ENCODE results near the gene PLXNA3. TPM values are rescaled to one million over a fixed set of nuclear protein-coding genes. Genes with fewer than 3 reads are reported as not detected.
A peak's percentile ranks its signal among the peaks of the same experiment; 100 is the strongest.

PLXNA3 gene
- total RNA-seq, 1 experiment from 2014 or later = 36.3 TPM

DNA sequence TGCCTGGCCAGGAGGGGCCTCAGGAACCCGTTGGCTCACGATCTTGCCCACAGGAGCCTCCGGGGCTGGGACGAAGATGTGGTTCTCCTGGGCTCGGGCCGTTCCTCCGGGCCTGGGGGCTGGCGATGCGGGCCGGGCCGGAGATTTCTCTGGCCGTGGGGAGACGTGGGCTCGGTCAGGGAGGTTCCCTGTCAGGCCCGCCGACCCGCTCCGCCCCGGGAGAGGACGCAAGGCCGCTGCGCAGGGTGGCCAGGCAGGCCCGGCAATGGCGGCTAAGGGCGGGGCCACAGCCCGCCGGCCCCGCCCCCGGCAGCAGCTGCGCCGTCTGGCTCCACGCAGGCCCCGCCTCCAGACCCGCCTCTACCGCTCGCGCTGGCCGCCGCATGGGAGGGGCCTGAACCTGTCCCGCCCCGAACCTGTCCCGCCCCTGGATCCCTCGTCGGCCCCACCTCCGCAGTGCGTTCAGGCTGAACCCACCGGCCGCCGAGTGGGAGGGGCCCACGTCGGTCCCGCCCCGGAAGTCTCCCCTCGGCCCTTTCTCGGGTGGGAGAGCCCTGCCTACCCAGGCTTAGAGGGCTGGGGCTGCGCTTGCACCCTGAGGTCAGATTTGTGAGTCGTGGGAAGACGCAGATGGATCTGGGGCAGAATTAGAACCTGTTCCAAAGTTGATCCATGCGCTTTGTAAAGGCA is 58.0 kb downstream of the PLXNA3 start, which contains the start of gene FAM3A:
Gene FAM3A, minus strand, starts transcription at position 267 of the 690 bp plus-strand sequence. CDS start 460 bp downstream, outside the sequence.
- no peak within 1 kb of the TSS for H3K23ac ChIP-seq (ENCODE audit: insufficient read length, low read depth, low read length)
- no peak within 1 kb of the TSS for H4K5ac ChIP-seq (ENCODE audit: insufficient read length, low read depth, low read length)
- H3T11ph ChIP-seq (ENCODE audit: low read length) = no peak within 1 kb of the TSS
- peak within 1 kb of the TSS; percentile 74 to 85 for H3K4me3 Mint-ChIP-seq
- no peak within 1 kb of the TSS for H2AFZ ChIP-seq (ENCODE audit: low read length)
- H3K27ac ChIP-seq (ENCODE audit: insufficient read length, low read depth, low read length) = peak within 1 kb of the TSS; percentile 33
- no peak within 1 kb of the TSS for H2BK12ac ChIP-seq (ENCODE audit: insufficient read length, low read depth, low read length)
- peak within 1 kb of the TSS; percentile 68 for H3K18ac ChIP-seq (ENCODE audit: insufficient read length, low read depth, low read length)
- peaks cover 13% of the 10 kb centered on the region for H3K27me3 Mint-ChIP-seq (ENCODE audit: low read depth)
- H3K4me2 ChIP-seq (ENCODE audit: insufficient read depth, insufficient read length, low read length) = peak within 1 kb of the TSS; percentile 71
- peaks cover 15% of the 10 kb centered on the region for H3K23me2 ChIP-seq (ENCODE audit: insufficient read length, low read depth, low read length, poor library complexity, severe bottlenecking)
- H3K9me3 Mint-ChIP-seq = peaks cover 49 to 50% of the 10 kb centered on the region in 2 experiments
- H2BK15ac ChIP-seq (ENCODE audit: low read depth, low read length) = no peak within 1 kb of the TSS
- H3K27ac Mint-ChIP-seq = peak within 1 kb of the TSS; percentile 94 to 99 (median 95); a peak in 6 of 7 replicates
- H3K4ac ChIP-seq (ENCODE audit: low read depth, low read length) = no peak within 1 kb of the TSS
- H4K8ac ChIP-seq (replicated peaks; ENCODE audit: insufficient read length, low read depth, low read length) = no peak within 1 kb of the TSS
- H3K4me1 ChIP-seq (ENCODE audit: insufficient read depth, low read length) = no peaks in the 10 kb centered on the region
- no peak within 1 kb of the TSS for H4K91ac ChIP-seq (ENCODE audit: insufficient read length, low read depth, low read length)
- WGBS (ENCODE audit: extremely low coverage, insufficient read length, low lambda C conversion rate) = no CpG with 5 or more reads among the region's 59 CpGs
- H3K79me2 ChIP-seq (ENCODE audit: insufficient read depth, low read length) = no peaks in the 10 kb centered on the region
- no peaks in the 10 kb centered on the region for H3K79me1 ChIP-seq (ENCODE audit: insufficient read depth, low read depth, low read length, poor library complexity, severe bottlenecking)
- peak within 1 kb of the TSS; percentile 13 for H3K9ac ChIP-seq (ENCODE audit: extremely low read depth, insufficient read length, low read length)
- no peak within 1 kb of the TSS for H2AK5ac ChIP-seq (ENCODE audit: insufficient read length, low read length)
- H3K27me3 ChIP-seq (ENCODE audit: insufficient read depth, low read length) = no peaks in the 10 kb centered on the region; the same call in 1 of the 2 replicates
- no peak within 1 kb of the TSS for H2BK20ac ChIP-seq (ENCODE audit: low read depth, low read length, poor library complexity, severe bottlenecking)
- H3K4me1 Mint-ChIP-seq = peaks cover 14 to 17% of the 10 kb centered on the region in 2 experiments
- DNase-seq = peak; percentile 91
- H2BK5ac ChIP-seq (ENCODE audit: insufficient read length, low read length) = no peak within 1 kb of the TSS
- no peak within 1 kb of the TSS for H2BK120ac ChIP-seq (ENCODE audit: low read depth, low read length, poor library complexity, severe bottlenecking)
- no peak for TF ChIP-seq CTCF (conservative IDR thresholded peaks at IDR 0.05)
- H3K36me3 Mint-ChIP-seq (ENCODE audit: insufficient read depth in 1 of 3, low read depth in 3 of 3) = peaks cover 5 to 8% (median 7%) of the 10 kb centered on the region in 3 experiments; a peak in 5 of 7 replicates
- H3K14ac ChIP-seq (ENCODE audit: insufficient read depth, low read length) = peak within 1 kb of the TSS; percentile 89
- H3K56ac ChIP-seq (ENCODE audit: insufficient read length, low read depth, low read length) = no peak within 1 kb of the TSS
- no peaks in the 10 kb centered on the region for H4K20me1 ChIP-seq (ENCODE audit: control insufficient read depth, insufficient read depth, insufficient read length)
- peaks cover 13% of the 10 kb centered on the region for H3K9me3 ChIP-seq (ENCODE audit: control insufficient read depth, low read depth, low read length)
